Germinal center (tissue), 1 donor: Measurements from ENCODE around the gene SPSB4.

Source experiments
- DNase-seq: peaks from one replicate; pipeline ENCODE4 v3.0.0; 2012; ENCODE audit warnings: mixed read lengths, low spot score

Gene SPSB4

DNA sequence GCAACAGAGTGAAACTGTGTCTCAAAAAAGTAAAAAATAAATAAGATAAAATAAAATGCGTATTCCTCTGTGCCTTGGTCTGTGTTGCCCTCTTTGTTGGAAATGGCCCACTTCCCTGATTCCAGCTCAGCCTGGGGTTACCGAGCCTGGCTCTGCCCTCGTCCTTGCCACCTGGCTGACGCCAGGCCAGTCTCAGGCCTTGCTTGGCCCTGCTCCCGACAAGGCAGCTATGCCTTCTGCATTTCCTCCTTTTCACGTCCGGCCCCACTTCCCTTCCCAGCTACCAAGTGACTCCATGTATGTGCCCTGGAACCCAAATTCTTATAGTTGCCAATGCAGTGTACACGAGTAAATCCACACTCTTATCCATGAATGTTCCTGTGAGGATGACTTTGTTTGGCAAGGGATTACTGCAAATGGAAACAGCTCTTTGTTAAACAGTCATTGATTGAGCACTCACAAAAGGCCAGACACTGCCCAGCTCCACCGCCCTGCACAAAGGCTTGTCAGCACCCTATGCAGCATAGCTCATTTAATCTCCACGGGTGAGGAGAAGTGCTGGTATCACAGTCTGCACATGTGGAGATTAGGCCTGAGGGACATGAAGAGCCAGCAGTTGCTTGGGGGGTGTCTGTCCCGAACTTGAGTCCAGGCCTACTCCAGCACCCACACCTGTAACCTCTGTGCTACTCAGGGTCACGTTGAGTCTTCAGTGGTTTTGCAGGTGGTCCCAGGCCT is 25.1 kb downstream of the SPSB4 start:
- no peak for DNase-seq

DNA sequence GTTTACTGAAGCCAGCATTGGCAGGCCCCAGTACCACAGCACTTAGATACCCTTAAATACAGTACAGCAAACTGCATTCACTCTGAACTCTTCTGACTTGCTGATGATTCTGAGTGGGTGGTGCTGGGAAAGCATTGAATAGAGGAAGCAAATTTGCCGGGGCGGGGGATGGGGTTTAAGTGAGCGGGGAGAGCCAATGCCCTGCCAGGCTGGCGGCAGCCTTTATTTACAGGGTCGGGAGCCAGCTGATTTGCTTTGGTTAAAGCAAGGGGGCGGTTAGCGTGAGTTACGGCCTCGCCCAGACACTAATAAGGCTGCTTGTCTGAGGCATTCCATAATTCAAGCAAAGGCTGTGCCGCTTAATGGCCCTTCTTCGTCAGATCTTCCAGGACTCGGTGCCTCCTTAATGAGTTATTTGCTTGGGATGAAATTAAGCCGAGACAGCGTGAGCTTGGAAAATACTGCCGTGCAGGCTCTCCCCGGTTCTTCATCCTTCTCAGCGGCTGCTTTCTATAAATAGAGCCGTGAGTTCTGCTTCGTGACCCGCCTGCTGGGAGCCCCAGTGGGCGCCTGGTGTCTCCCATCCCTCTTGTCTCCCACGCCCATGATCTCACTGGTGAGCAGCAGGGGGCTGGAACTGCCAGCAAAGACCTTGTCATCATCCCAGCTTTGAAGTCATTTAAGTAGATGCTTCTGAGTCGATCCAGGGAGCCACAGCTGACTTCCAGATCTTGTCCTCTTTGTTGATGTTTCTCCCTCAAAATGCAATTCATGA is 25.8 kb downstream of the SPSB4 start:
- DNase-seq, result peak; percentile 15

GRCh38 chr3:141077631-141078030 is 26.5 kb downstream of the SPSB4 start:
- no peak for DNase-seq

DNA sequence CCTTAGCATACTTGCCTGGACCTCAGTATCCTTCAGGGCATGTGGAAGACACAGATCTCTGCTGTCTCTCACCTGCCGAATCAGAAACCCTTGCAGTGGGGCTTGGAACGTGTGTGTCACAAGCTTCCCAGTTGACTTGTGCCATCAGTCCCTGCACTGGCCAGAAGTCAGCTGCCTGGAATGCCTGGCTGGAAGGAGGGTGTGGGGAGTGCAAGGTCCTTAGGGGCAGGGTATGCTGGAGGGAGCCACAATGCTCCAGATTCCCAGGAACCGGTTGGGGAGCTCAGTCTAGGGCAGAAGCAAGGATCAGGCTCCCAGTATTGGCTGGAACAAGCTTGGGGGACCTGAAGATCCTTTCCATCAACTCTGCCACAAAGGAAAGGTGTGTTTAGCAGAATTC is 27.1 kb downstream of the SPSB4 start:
- no peak for DNase-seq

- no peak for DNase-seq
These were observed 29.3 kb downstream of the SPSB4 start for GRCh38 chr3:141080431-141080830.

GRCh38 chr3:141081141-141081795 is 30.1 kb downstream of the SPSB4 start:
- DNase-seq, result no peak

DNA sequence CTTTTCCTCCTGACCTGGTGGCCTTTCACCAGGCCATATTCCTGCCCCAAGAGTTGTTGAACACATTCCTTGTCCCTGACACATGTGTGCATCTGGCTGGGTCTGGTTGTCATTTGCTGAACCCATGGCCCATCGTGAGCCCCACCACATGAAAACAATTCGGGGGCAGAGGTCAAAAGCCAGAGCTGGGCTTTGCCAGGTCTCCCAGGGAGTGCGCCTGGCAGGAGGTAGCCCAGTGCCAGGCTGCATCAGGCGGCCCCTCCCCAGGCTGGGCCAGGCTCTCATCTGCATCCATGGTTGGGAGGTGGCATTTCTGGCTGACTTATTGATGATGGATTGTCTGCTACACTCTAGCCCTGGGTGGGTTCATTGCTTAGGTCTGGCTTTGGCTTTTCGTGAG is 30.9 kb downstream of the SPSB4 start:
- no peak for DNase-seq

DNA sequence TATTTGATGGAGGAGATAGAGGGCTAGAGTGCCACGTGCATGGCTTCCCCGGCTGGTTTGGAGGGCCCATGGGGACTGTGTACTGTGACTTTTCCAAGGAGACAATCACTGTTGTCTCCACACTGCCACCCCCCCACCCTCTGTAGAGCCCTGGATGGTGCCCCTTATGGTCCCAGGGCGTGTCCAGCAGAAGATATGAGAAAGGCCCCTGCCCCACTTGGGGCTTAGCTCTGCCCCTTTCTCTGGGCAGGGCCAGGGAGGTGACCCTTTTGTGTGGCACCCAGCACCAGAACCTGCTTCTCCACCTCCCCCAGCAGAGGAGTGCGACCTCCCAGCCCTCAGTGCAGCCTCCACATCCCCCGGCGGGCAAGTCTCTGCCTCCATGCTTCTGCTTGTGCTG is 32.1 kb downstream of the SPSB4 start:
- DNase-seq, result no peak

DNA sequence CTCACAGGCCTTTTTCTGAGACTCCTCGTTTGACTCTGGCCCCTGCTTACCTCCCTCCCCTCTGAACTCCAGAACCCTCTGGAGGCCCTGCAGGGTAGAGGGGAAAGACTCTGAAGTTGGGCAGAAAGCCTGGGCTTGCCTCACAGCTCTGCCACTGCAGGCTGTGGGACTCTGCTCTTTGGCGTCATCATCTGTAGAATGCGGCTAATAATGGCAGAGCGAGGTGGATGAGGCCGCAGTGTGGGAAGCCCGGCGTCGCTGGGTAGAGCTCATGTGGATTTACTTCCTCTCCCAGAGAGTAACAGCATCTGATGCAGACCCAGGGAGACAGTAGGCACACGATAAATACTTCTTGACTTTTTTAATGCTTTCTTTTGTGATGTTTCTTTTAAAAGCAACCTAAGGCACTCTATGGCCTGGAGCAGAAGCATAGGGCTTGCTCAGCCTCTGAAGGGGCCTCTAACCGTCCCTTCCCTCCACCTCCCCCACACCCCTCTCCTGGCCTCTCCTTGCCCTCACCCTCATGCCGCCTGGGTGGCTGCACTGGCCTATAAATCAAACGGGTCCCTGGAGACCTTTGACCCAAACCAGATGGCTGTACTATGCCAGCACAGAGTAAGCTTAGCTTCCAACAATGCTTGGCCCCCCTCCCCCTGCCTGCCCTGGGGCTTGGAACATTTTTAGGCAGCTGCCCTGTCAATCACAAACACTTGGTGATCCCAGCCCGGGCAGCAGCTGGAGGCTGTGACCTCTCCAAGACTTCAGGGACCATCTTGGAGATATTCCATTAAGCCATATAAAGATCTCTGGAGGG is 32.9 kb downstream of the SPSB4 start:
- no peak for DNase-seq

GRCh38 chr3:141085343-141086070 is 34.4 kb downstream of the SPSB4 start:
- no peak for DNase-seq

GRCh38 chr3:141086188-141086587 is 35.0 kb downstream of the SPSB4 start:
- DNase-seq, result no peak

DNA sequence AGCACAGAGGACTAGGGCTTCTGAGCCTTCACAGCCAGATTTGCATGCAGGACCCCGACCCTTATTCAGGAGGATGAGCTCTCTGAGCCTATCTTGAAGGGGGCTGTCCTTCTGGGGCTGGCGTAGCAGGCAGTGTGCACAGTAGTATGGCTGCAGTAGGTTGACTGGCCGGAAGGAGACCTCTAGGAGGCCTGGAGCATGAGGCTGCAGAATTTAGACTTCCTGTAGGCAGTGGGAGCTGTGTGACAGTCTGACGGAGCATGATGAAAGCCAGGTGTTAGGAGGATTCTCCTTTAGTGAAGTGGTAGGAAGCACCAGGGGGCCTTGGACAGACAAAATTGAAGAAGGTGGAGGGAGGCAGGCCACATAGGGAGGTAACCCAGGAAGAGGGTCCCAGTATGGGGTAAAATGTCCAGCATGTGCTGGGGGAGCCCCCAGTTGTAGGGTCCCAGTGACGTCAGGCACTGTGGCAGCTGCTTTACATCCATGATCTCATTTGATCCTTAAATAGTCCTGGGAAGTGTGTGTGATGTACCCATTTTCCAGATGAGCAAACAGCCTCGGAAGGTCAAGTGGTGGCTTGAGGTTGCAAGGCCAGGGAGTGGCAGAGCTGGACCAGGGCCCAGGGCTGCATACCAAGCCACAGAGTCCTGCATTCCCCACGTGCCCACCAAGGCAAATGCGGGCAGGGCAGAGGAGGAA is 36.1 kb downstream of the SPSB4 start:
- no peak for DNase-seq

DNA sequence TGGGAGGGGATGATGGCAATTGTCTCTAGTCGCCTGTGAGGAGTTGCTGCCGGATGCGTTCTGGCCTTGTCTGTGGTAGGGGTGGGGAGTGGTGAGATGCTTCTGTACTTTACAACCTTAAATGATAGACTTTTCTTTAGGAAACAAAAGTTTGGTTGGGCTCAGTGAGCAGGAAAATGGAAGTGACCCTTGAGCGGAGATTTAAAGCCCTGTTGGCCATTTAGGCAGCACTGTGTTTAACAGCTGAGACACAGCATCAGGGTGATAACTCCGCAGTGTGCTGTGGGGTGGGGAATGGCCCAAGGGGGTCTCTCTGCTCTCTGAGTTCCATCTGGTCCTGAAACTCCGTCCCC is 36.6 kb downstream of the SPSB4 start:
- DNase-seq, result no peak

DNA sequence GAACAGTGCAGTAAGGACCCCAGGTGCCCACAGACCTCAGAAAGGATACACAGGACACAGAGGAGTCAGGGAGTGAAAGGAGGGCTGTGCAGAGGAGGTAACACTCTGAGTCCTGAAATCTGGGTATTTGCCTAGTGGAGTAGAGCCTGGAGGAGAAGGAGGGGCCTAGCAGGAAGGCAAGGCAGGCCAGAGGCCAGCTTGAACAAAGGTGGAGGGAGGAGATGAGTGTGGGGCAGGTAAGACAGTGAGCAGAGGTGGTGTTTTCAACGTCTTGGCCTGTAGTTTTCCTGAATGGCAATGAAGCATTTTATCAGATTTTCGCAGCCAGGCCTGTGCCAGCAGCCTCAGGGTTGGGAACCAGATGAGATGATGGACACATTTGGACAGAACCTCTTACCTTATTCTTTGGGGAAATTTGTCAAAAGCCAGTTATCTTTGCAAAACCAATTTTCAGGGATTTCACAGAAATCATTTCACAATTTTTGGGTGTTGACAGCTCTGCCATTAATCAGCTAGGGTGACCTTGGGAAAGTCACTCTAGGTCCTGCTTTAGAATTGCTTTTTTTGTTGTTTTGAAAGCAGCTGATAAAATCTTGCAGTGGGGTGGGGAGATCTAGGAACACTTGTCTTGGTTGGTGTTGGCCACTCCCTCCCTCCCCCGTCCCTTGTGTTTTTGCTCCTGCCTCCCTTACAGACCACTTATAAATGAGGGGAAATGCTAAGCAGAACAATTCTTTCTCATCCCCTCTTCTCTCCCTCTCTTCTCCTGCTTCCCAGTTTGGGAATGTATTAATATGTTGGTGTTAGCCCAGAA is 38.4 kb downstream of the SPSB4 start:
- DNase-seq, result no peak

DNA sequence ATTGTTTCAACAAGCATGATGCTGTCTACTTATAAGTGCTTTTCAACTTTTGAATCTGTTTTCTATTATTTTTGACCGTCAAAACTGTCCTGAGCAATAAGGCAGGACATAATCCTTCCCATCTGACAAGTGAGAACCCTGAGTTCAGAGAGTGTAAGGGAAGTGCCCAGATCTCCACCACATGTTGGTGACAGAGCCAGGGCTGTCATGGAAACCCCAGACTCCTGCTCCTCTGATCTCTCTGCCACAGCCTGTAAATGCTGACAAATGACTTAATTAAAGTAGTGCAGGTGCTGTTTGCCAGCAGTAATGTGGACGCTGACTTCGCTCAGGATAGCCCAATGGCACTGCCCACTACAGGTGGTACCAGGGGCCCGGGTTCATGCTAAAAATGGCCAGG is 40.3 kb downstream of the SPSB4 start:
- no peak for DNase-seq

DNA sequence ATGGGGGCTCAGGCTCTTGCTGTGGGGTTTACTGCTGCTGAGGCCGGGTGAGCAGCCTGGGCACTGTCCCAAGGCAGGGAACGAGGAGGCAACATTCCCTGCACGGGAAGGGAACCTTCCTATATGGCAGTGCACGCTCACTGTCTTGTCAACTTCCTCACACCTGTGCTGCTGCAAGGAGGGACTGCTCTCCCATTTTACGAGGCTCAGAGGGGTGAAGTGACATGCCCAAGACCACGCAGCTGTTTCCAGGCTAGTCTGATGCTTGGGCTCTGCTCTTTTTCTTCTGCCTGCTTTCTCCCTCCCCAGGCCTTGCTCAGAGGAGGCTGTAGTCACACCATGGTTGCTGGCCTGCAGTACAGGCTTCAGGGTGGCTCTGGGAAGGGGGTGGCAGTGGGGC is 41.5 kb downstream of the SPSB4 start:
- no peak for DNase-seq

- DNase-seq, result no peak
These were observed 42.2 kb downstream of the SPSB4 start for GRCh38 chr3:141093397-141093796.

- no peak for DNase-seq
These were observed 43.0 kb downstream of the SPSB4 start for GRCh38 chr3:141093971-141094684.

DNA sequence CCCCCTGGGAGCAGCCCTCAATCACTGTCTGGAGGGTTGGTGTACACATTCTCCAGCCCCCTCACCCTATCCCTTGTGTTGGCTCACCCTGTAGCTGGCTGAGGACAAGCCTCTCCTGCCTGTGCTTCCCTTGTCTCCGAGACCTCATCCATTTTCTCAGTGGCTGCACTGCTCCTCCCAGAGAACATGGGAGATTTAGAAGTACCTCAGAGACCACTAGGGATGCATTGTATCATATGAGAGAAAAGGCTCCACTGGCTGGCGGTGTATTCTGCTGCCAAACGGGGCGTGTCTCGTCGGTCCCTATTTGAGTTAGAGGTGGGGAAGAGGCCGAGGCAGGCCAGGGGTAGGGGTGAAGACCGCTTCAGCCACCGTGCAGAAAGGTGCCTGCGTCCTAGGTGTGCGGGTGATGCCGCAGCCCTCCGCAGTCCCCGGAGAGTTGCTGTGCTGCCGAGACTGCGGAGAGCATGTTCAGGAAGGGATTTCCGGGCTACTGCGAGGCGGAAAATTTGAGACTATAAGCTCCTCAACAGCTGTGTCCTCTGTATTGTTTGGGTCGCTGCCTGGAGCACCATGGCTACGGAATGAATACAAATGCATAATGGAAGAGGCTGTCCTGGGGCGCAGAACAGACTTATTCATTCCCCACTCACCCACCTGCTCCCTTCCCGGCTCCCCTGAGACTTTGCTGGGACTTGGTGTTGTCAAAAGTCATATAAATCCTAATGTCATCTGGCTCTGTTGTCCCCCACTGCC is 43.8 kb downstream of the SPSB4 start:
- no peak for DNase-seq
